SK-N-SH (cell line): ENCODE results near the gene TCP11L2.

Experiments
- RXRA ChIP-seq: IDR thresholded peaks from 2 replicates; pipeline ENCODE4 v1.4.0; 2012; ENCODE audit warnings: low read depth, mild to moderate bottlenecking, borderline replicate concordance
- YY1 ChIP-seq: IDR thresholded peaks from 2 replicates; pipeline ENCODE4 v1.4.0; 2012; ENCODE audit warnings: low read depth, mild to moderate bottlenecking

- TF ChIP-seq YY1 (no peak), RXRA (no peak)
Observed at GRCh38 chr12:106287364-106287763, 15.2 kb upstream of the TCP11L2 start.
